HEK293 (cell line): Measurements from ENCODE around the gene HBZ.

Experiments used
- CTCF ChIP-seq: fragments of 450-650 bp; formaldehyde crosslinking; IDR thresholded peaks from 2 replicates; pipeline ENCODE4 v1.5.1; 2016; ENCODE audit warnings: missing biosample characterization, missing genetic modification characterization
- ELK4 ChIP-seq: IDR thresholded peaks from 2 replicates; pipeline ENCODE4 v1.6.1; 2011; ENCODE audit warnings: mild to moderate bottlenecking, low read depth, low read length, borderline replicate concordance
- GFI1B ChIP-seq: fragments of 450-650 bp; formaldehyde crosslinking; IDR thresholded peaks from 2 replicates; pipeline ENCODE4 v1.5.1; 2016; ENCODE audit warnings: missing biosample characterization, missing genetic modification characterization
- KLF10 ChIP-seq: fragments of 450-650 bp; IDR thresholded peaks from 2 replicates; pipeline ENCODE4 v1.5.1; 2018; ENCODE audit warnings: missing biosample characterization, mild to moderate bottlenecking, missing genetic modification characterization
- PBX3 ChIP-seq: sonication (generic); formaldehyde crosslinking; IDR thresholded peaks from 2 replicates; pipeline ENCODE4 v1.8.1; 2022; ENCODE audit warnings: mild to moderate bottlenecking, moderate library complexity, missing genetic modification reagents
- YY1 ChIP-seq: fragments of 450-650 bp; formaldehyde crosslinking; IDR thresholded peaks from 2 replicates; pipeline ENCODE4 v1.5.1; 2018; ENCODE audit warnings: missing biosample characterization, missing genetic modification characterization
- ZBTB10 ChIP-seq: fragments of 450-650 bp; formaldehyde crosslinking; IDR thresholded peaks from 2 replicates; pipeline ENCODE4 v1.5.1; 2016; ENCODE audit warnings: missing biosample characterization, missing genetic modification characterization
- ZNF174 ChIP-seq: fragments of 450-650 bp; formaldehyde crosslinking; IDR thresholded peaks from 2 replicates; pipeline ENCODE4 v1.5.0; 2017; ENCODE audit warnings: missing biosample characterization, mild to moderate bottlenecking, missing genetic modification characterization
- ZNF184 ChIP-seq: fragments of 450-650 bp; IDR thresholded peaks from 2 replicates; pipeline ENCODE4 v1.5.1; 2018; ENCODE audit warnings: missing biosample characterization, mild to moderate bottlenecking, missing genetic modification characterization
- ZNF302 ChIP-seq: fragments of 450-650 bp; formaldehyde crosslinking; IDR thresholded peaks from 2 replicates; pipeline ENCODE4 v1.5.1; 2016; ENCODE audit warnings: missing biosample characterization, missing genetic modification characterization, low read depth
- ZSCAN18 ChIP-seq: fragments of 450-650 bp; formaldehyde crosslinking; IDR thresholded peaks from 2 replicates; pipeline ENCODE4 v1.5.1; 2016; ENCODE audit warnings: missing biosample characterization, missing genetic modification characterization

- TF ChIP-seq ZSCAN18 (tag by site-specific recombination) (no peak), CTCF (tag by site-specific recombination) (no peak), YY1 (tag by site-specific recombination) (no peak), KLF10 (tag by site-specific recombination) (no peak), ZNF302 (tag by site-specific recombination) (no peak), PBX3 (CRISPR knock-in tag) (no peak), ELK4 (no peak), ZNF174 (tag by site-specific recombination) (no peak), ZNF184 (no peak), ZBTB10 (no peak), GFI1B (tag by site-specific recombination) (no peak)
Observed at GRCh38 chr16:149024-149660, 3.3 kb upstream of the HBZ start.
